ENCODE data around the gene ZNF275.

DNA sequence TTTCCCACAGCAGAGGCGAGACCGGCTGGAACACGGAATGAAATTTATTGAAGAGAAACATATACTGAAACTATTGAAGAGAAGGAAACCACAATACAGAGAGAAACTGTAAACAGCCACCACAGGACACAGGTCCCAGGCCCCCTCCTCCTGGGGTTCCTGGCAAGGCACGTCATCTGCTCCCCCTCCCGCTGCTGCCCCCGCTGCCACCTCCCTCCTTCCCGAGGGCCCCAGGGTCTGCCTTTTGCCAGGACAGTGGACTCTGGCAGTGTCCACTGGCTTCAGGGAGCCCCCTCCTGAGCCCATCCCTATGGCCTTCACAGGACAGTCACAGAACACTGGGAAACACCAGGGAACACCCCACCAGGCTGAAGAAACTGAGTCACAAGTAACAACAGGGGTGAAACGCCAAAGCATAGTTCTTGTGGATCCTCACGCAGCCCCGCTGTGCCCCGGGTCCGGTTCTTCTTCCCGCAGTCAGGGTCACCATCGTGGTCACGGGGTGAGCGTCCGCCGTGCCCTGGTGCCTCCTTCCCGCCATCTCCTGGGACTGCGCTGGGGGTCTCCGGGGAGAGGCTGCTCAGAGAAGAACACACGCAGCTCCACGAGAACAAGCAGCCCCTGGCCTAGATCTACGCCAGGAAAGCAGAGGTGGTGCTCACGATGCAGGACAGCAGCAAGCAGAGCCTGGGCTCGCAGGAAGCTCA is 61.8 kb downstream of the ZNF275 start:
- TF ChIP-seq POLR2AphosphoS5 (IDR thresholded peaks at IDR 0.05; ENCODE audit: insufficient read depth in 1 of 2, low read depth in 1 of 2): no peak
- TF ChIP-seq, protein P1, sequence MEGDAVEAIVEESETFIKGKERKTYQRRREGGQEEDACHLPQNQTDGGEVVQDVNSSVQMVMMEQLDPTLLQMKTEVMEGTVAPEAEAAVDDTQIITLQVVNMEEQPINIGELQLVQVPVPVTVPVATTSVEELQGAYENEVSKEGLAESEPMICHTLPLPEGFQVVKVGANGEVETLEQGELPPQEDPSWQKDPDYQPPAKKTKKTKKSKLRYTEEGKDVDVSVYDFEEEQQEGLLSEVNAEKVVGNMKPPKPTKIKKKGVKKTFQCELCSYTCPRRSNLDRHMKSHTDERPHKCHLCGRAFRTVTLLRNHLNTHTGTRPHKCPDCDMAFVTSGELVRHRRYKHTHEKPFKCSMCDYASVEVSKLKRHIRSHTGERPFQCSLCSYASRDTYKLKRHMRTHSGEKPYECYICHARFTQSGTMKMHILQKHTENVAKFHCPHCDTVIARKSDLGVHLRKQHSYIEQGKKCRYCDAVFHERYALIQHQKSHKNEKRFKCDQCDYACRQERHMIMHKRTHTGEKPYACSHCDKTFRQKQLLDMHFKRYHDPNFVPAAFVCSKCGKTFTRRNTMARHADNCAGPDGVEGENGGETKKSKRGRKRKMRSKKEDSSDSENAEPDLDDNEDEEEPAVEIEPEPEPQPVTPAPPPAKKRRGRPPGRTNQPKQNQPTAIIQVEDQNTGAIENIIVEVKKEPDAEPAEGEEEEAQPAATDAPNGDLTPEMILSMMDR (IDR thresholded peaks at IDR 0.05): no peak
